Stimulated activated CD4-positive, alpha-beta T cell treated with anti-CD3 and anti-CD28 coated beads, Interleukin-1b, Interleukin-23, amount 100 ng/mL, for 24 hours (primary cell): ENCODE results near the gene FNDC5.

Experiments
- DNase-seq, 4 experiments: peaks; one replicate each; pipeline ENCODE4 v3.0.0-alpha.2; 2020; ENCODE audit warnings: low read depth in 4 of 4, low spot score in 1 of 4

Gene FNDC5

DNA sequence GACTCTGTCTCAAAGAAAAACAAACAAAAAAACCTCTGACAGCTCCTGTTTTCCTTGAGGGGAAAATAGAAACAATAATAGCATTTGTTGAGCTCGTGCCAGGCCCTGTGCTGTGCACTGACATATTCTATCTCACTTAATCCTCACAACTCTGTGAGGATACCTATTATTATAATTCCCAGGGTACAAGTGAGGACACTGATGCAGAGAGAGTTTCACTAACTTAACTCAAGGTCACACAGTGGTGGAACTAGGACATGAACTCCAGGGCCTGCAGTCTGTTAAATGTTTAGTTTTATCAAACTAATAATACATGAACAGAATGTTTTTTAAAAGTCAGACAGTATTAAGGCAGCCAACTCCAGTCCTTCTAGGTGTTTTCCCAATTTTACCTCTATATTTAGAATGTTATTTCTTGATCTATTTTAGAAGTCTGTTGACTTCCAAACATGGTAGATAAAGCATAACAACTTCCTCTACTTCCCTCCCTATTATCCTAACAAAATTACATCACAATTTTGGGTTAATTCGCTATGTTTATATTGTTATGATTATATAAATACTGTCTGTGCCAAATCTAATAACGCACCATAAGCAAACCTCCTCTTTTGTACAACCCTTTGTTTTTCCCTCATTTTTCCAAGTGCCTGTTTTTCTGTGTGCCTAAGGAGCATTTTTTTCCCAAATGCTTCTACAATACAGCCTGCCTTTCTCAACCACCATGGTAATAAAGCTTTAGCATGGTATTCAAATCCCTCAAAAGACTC lies 4.9 kb downstream of the FNDC5 start:
- DNase-seq, result no peak

DNA sequence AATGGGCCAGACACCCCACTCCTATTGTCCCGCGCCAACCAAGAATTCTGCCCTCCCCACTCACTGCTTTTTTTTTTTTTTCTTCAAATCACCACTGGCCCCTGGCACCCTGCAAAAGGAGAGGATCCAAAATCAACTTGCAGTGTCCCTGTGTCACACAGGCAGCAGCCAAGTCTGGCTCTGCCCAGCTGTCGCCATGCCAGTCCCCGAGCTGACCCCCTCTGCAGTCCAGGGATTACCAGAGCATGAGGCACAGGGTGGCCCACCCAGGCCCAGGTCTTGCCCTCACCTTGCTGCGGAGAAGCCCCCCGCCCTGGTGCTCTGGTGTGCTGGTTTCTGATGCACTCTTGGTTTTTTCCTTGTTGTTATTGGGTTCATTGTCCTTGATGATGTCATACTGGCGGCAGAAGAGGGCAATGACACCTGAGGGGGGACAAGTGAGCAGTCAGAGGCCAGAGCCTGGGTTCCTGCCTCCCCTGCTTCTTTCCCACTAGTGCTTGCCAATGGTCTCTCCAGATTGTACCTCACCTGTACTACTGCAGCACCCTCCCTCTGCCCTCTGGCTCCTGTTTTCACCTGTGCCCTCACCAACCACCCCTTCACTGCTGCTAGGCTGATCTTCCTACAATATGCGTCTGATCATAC lies 6.2 kb downstream of the FNDC5 start:
- no peak for DNase-seq

DNA sequence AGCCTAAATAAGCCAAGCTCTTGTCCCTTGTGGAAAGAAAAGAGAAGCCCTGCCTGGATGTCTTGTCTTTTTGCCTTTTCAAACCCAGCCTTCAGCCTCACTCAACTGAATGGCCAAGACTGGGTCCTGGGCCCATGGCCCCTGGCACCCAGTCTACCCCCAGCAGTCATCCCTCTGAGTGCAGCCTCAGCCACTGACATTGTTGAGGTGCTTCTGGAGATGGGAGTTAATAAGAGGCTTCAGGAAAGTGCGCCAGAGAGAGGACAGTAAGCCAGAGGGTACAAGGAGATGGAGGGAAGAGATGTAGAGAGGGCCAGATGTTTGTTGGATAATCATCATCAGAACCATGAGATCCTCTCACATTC lies 6.8 kb downstream of the FNDC5 start:
- DNase-seq, result no peak

DNA sequence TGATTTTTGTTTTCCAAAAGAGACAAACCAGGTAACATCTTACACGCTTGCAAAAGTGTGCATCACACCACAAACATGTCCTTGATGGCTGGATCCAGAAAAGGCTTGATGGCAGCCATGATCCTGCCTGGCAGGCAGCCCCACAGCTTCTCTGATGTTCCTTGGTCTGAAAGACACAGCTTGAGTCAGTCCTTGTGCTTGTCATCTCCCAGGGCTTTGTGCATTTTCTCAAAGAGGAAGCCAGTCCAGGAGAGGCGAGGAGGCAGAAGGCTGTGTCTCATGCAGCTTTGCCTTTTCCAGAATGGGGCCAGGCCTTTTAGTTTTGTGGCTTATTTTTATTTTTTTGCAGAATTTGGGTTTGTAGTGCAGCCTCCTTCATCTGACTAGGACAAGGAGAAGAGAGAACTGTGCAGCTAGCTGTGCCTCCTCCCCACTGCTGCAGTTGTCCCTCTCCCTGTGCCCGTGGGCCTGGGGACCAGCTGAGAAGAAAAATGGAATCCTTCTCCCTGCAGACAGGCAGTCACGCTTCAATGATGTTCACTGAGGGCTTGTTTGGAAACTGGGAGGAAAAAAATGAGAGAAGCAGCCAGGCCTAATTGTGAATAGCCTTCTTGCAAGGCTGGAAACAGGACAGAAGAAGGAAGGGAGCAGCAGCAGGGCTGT lies 7.4 kb downstream of the FNDC5 start:
- no peak for DNase-seq

DNA sequence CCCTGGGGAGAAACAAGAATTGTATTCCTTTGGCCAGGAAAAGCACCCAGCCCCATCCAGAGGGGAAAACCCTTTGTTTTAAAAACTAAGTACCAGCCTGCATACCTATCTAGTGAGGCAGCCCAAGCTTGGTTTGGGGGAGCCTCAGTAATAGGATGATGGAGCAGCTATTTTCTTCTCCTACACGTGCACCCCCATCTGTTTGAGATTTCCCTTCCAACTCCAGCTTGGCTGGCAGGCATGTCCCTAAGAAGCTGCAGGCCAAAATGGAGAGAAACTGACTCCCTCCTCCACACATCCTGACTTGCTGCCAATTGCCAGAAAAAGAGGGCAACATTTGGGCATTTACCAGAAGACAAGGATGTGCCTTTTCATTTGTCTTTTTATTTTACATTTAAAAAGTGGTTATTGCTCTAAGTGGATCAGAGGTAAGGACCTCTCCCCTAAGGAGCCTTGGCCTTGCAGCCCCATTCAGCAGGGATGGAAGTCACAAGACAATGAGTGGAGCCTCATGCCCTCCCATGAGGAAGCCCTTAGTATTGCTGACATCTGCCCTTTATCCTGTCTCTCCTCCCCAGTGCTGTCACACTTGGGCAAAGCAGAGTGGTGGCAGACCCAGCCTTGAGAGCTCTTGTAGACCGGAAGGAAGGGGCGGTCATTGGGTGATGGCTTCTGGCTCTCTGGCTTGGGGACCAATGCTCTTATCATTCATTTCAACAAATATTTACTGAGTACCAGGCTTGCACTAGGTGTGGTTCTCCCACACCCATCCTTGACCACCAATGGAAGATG lies 8.6 kb downstream of the FNDC5 start:
- no peak for DNase-seq

DNA sequence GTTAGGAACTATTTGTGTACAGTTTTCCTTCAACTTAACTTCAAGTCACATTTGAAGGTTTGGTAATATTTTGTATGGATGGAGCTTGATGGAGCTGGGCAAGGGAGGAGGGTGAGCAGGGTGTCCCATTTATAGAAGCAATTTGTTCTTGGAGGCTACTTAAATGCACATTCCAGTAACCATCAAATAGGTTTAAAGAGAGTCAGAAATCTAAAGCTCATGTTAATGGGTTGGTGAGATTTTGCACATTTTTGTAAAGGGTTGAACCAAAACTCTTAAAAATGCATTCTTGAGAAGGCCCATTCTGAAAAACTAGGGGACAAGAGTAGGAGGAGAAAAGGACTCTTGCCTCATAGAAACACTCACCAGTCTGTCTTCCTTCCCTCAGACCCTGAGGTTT lies 10.1 kb downstream of the FNDC5 start:
- no peak for DNase-seq

DNA sequence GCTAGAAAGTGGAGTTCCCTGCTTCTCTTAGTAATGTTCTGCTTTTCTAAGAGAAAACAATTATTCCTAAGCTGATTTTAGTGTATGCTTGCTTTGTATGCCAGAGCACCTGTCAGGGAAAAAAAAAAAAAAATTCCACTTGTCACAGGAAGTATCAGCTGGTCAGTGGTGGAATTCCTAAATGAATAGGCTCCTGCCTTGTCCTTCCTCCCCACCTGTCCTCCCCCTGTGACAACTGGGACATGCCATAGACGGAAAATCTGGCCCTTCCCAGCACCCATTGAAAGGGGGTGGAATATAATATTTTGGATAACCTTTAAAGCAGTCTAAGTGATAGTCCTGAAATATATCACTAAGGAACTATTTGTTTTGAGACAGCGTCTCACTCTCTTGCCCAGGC lies 10.8 kb downstream of the FNDC5 start:
- DNase-seq, result no peak

DNA sequence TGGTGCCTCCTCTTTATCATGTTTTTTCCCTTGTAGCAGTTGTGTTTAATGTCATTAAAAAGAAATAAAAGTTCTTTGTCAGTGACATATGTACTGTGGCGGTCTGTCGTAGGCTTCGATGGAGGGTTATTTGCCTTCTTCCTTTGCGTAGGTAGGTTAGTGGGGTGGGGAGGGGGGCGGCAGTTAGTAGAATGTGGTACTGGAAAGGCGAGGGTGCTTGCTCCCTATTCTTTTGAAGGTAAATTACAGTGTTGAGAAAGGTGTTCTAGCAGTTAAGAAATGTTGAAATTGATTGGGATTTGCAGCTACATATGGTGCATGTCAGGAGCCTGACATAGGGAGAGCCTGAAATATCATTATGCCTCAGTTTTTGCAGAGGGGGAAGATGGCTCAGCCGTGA lies 11.9 kb downstream of the FNDC5 start:
- no peak for DNase-seq

DNA sequence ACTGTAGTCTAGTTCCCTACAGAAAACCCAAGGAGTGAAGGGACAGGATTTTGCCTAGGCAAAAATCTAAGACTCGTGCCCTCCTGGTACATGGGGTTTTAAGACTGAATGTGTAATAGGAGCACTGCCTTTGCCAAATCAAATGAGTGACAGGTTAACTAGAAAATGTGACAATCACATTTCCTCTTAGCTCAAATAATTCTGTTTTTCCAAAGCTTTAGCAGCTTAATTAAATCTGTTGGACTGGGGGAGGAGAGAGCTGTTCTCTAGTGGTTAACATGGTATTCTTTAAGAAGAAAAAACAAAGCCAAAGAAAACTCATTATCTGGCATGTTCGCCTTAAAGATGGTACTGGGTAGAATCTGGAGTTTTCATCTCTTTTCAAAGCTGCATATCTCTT lies 12.6 kb downstream of the FNDC5 start:
- DNase-seq, result no peak

DNA sequence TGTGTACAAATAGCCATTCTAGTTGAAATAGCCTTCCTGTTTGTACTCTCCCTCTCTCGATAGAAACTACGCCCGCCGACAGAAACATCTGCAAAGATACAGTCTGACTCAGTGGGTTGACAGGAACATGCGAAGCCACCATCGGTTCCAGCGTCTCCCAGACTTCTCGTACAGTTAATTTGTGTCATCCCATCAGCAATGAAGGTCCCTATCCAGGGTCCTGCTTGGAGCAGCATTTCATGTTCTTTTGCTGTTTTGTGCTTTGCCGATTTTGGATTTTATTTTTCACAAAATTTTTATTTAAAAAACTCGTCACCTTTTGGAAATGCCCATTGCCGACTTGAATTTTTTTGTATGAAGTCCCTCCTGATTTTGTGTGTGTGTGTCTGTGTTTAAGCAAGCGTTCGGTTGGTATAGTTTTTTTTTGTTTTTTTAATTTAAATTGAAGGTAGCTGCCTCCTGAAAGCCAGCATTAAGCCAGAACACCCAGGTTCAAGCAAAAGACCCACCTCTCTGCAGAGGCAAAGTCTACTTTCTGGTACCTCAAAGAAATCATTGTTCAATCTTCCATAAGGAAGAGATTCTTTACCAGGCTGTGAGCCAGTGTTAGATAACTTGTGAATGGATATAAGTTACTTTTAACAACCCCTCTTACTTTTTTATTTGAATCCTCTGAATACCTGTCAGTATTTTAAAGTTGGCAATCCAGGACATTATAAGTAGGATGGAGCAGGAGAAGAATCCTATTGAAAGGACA lies 14.7 kb downstream of the FNDC5 start:
- DNase-seq, result no peak

DNA sequence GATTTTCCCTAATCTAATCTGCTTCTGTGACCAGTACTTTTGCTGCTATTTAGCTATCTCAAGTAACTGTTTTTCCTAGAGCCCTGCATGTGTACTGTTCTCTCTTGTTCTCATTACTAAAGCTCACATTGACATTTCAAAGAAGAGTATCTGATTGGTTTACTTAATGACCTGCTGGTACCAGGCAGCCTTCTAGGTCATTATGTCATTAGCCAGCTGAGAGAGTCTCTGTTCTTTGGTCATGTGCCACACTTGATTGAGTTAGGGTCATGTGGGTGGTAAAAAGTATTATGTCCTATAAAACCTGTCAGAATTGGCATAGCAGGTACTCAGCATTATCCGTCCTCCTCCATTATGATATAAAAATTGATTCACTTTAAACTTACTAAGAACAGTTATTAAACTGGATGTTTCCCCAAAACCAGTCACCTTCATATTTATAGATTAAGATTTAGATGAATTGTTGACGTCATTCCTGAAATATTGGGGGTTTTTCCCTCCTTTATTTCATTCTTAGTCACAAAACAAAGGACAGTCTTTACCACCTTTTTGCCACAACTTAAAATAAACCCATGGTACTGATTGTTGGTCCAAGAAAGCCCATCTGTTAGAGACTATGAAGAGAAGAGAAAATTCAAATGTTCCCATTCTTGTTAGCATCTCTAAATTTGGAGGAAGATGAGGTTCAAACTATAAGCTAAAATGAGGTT lies 22.2 kb downstream of the FNDC5 start:
- DNase-seq, result no peak

DNA sequence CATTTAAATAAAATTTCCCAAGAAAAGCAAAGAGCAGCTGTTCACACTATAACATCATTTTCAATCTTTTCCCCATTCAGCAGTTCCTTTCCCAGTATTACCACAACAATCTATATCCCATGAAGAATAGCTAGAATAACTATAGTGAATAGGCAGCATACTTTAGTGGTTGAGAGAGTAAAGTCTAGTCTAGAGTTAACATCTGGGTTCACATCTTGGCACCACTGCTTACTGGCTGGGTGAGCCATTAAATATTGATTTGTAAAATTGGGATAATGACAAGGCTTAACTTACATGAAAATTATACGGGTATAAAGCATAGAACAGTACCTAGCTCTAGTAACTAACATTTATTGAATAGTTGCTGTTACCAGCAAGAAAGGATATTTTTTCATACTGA lies 38.8 kb downstream of the FNDC5 start:
- no peak for DNase-seq

DNA sequence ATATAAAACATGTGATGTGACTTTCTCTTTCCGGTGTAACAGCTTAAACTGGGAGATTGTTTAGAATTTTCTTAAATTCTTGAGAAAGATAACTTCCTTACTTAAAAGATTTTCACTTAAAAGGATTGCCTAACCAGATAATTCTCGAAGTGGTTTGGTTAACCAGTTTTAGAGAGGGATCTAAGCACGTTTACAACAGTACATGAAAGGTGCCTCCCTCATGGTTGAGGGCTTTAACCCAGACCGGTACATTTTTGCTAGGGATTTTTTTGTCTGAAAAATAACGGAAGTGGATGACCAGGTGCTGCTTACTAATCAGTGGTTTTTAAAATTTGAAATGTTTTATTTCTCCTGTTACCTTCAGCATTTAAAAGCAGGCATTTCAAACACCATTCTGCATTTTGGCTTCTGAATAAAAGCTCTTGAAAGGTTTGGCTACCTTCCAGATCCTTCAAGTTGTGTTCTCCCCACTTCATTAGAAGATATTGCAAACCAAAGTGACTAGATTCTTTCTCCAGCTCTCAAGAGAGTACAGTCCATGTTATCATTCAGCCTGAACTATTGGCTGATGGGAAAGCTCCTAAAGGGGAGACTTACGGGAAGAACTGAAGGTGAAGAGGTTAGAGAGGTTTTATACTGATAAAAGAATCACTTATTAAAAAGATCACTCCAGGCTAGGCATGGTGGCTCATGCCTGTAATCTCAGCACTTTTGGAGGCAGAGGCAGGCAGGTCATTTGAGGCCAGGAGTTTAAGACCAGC lies 40.4 kb downstream of the FNDC5 start:
- DNase-seq, result no peak

DNA sequence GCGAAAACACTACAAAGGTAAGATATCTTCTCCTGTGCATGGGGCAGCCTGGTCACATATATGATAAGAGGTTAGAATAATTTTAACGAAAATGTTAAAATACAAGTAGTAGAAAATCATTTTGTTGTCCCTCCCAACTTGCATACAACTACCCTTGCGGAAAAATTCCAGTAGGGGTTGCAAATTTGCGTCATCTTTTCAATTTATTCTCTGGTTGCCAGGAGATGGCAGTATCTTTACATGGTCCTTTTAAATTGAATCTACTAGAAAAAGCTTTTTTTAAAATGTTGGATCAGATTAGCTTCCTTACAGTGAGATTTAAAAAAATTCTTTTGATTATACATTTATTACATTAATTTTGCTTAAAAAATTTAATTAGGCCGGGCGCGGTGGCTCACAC lies 42.4 kb downstream of the FNDC5 start:
- DNase-seq, result no peak

DNA sequence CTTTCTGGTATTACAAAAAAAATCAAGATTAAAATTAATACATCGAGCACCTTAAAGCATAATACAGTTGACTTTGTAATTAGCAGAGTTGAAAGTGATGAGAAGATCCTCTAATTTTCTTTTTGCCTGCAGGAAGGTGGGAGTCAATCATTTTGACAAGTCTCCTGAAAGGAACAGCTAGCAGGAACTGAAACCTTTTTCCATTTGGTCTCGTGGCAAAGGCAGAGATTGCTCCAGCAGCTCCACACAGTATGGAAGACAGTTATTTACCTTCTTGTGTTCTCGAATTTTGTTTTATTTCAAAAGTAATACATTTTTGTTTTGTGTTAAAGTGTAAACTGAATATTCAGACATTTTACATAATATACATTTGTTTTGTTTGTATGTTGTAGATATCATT lies 45.5 kb downstream of the FNDC5 start:
- no peak for DNase-seq

DNA sequence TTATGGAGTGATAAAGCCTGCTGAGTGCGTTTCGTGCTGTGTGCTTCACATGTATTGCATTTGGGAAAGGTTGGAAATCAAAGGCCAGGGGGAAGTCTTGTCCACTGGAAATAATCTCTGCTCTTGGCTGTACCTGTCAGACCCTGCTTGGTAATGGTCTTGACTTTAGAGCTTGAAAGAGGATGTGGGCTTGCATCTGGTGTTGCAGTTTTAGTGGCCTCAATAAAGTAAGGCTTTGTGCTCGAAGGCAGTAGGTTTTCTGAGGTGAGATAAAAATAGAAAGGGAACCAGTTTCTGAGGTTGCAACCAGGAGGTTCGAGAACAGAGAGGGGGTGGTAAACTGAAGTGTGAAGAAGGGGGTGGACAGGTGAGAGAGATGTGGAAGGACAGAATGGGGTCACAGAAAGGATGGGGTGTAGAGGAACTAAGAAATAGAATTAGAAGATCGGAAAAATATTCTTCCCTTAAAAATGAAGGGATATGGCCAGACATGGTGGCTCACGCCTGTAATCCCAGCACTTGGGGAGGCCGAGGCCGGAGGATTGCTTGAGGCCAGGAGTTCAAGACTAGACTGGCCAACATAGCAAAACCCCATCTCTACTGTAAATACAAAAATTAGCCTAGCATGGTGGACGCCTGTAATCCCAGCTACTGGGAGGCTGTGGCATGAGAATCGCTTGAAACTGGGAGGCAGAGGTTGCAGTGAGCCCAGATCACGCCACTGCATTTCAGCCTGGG lies 51.7 kb downstream of the FNDC5 start:
- no peak for DNase-seq

DNA sequence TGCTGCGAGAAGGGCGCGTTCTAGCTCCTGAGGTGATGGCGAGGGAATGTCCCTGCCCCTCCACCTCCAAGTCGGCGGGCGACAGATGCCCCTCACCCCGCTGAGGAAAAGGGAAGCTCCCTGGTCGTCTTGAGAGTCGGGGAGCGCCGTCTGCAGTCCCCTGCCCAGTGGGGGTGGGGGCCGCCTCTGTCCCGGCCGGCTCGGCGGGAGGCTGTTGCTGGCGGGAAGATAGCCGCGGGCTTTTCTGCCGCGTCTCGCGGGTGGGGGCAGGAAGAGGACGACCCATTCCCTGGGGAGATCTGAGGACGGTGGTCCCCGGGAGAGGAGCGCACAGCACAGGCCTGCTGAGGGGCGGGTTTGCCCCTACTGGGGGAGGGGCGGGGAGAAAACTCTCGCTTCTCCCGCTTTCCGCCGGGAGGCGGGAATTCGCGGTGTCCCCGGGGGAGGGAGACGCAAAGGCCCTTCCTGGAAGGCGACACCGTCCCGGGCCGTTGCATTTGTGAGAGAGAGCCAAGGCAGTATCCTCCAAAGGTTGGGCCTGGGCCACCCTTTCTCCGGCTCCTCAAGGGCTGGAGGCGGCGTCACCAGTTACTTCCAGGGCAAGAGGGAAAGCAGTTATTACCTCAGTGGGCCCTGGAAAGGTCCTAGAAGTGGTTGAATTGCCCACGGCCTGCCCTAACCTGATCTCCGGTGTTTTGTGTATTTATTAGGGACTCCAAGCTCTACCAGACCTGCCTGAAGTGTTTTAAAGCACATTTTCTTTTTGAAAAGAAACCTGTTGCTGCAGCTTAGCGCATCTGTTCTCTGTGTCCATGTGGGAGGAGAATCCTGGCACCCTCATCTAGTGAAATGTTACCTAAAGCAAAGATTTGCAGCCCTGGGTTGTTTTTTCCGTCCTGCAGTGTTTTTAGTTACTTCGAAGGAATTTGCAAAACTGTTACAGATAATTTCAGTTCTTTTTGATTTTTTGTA lies 52.6 kb downstream of the FNDC5 start:
- DNase-seq, result peak in 1 of 4 experiments; percentile 19
